Panc1 (cell line): ENCODE data around the gene MID2.

Experiments used
- POLR2AphosphoS5 ChIP-seq: IDR thresholded peaks from 2 replicates; pipeline ENCODE4 v1.6.1; 2012; ENCODE audit warnings: mild to moderate bottlenecking, low read depth, low read length, moderate library complexity
- SIN3A ChIP-seq: IDR thresholded peaks from 2 replicates; pipeline ENCODE4 v1.6.1; 2012; ENCODE audit warnings: low read depth, mild to moderate bottlenecking, low read length, moderate library complexity, borderline replicate concordance; ENCODE audit not compliant: insufficient read depth
- TCF7L2 ChIP-seq: IDR thresholded peaks from 2 replicates; pipeline ENCODE4 v1.6.1; 2011; ENCODE audit warnings: mild to moderate bottlenecking, low read depth, low read length, inconsistent platforms
- TF ChIP-seq, protein P1 (sequence below): fragments of 450-650 bp; IDR thresholded peaks from 2 replicates; pipeline ENCODE4 v1.5.1; 2017; ENCODE audit warnings: mild to moderate bottlenecking
- TF ChIP-seq, protein P2 (sequence below), 2 experiments: IDR thresholded peaks; 2 replicates each; pipeline ENCODE4 v1.6.1; 2011 to 2012; ENCODE audit warnings: low read depth in 2 of 2, control low read depth in 1 of 2, low read length in 1 of 2, mild to moderate bottlenecking in 1 of 2, moderate library complexity in 1 of 2; ENCODE audit not compliant: insufficient read depth in 1 of 2

DNA sequence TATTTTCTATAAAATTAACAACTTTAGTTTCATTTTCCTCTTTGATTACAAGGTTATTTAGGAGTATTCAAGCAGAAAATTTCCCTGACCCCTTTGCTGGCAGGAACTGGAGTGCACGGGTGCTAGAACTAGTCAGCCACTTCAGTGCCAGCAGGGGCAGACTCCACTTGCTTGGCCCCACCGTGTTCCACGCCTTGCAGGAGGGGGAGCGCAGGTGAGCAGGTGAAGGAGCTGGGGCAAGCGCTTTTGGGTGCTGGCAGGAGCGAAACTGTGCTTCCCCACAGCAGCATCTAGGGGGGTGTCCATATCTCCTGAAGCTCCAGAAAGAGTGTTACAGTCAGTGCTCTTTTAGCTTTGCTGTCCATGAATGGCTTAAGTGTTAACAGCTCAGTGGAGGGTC, 45.5 kb downstream of the MID2 start:
- TF ChIP-seq, protein P1, sequence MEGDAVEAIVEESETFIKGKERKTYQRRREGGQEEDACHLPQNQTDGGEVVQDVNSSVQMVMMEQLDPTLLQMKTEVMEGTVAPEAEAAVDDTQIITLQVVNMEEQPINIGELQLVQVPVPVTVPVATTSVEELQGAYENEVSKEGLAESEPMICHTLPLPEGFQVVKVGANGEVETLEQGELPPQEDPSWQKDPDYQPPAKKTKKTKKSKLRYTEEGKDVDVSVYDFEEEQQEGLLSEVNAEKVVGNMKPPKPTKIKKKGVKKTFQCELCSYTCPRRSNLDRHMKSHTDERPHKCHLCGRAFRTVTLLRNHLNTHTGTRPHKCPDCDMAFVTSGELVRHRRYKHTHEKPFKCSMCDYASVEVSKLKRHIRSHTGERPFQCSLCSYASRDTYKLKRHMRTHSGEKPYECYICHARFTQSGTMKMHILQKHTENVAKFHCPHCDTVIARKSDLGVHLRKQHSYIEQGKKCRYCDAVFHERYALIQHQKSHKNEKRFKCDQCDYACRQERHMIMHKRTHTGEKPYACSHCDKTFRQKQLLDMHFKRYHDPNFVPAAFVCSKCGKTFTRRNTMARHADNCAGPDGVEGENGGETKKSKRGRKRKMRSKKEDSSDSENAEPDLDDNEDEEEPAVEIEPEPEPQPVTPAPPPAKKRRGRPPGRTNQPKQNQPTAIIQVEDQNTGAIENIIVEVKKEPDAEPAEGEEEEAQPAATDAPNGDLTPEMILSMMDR, result no peak
- TF ChIP-seq, protein P2, sequence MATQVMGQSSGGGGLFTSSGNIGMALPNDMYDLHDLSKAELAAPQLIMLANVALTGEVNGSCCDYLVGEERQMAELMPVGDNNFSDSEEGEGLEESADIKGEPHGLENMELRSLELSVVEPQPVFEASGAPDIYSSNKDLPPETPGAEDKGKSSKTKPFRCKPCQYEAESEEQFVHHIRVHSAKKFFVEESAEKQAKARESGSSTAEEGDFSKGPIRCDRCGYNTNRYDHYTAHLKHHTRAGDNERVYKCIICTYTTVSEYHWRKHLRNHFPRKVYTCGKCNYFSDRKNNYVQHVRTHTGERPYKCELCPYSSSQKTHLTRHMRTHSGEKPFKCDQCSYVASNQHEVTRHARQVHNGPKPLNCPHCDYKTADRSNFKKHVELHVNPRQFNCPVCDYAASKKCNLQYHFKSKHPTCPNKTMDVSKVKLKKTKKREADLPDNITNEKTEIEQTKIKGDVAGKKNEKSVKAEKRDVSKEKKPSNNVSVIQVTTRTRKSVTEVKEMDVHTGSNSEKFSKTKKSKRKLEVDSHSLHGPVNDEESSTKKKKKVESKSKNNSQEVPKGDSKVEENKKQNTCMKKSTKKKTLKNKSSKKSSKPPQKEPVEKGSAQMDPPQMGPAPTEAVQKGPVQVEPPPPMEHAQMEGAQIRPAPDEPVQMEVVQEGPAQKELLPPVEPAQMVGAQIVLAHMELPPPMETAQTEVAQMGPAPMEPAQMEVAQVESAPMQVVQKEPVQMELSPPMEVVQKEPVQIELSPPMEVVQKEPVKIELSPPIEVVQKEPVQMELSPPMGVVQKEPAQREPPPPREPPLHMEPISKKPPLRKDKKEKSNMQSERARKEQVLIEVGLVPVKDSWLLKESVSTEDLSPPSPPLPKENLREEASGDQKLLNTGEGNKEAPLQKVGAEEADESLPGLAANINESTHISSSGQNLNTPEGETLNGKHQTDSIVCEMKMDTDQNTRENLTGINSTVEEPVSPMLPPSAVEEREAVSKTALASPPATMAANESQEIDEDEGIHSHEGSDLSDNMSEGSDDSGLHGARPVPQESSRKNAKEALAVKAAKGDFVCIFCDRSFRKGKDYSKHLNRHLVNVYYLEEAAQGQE (IDR thresholded peaks at IDR 0.05; ENCODE audit: insufficient read depth in 1 of 2, low read depth in 2 of 2, low read length in 1 of 2), result no peak
- no peak for TF ChIP-seq SIN3A
- TF ChIP-seq POLR2AphosphoS5, result no peak
- no peak for TF ChIP-seq TCF7L2
